Central memory CD8-positive, alpha-beta T cell (primary cell): ENCODE measurements around the gene PCDHB4.
A peak's percentile ranks its signal among the peaks of the same experiment; 100 is the strongest.
"Not testable (repeated sequence)": the region's sequence is repeated elsewhere in the genome, so short reads cannot be mapped to it uniquely, and the experiment has no call there.

Experiments used
- ATAC-seq: fragments of 150-1000 bp; cut with Tn5 transposase; replicated peaks from 2 replicates; pipeline ENCODE4 v1.10.0; 2022; ENCODE audit warnings: mild to moderate bottlenecking, moderate FRiP score, moderate number of reproducible peaks; ENCODE audit not compliant: poor library complexity, severe bottlenecking; ENCODE audit errors: extremely low read depth
- DNase-seq, 2 donors: peaks; one replicate each; pipeline ENCODE4 v3.0.0; 2021; ENCODE audit warnings: low spot score in 2 of 2
- H3K27ac Mint-ChIP-seq: one replicate; pipeline ENCODE4 v1.8.0; 2022; ENCODE audit warnings: low read depth, mild to moderate bottlenecking, moderate library complexity, mixed read lengths
- H3K27me3 Mint-ChIP-seq: one replicate; pipeline ENCODE4 v1.8.0; 2022; ENCODE audit warnings: mixed read lengths
- H3K36me3 Mint-ChIP-seq: one replicate; pipeline ENCODE4 v1.8.0; 2022; ENCODE audit warnings: mild to moderate bottlenecking, moderate library complexity, mixed read lengths; ENCODE audit not compliant: insufficient read depth
- H3K4me1 Mint-ChIP-seq: one replicate; pipeline ENCODE4 v1.8.0; 2022; ENCODE audit warnings: mixed read lengths
- H3K4me3 Mint-ChIP-seq: one replicate; pipeline ENCODE4 v1.8.0; 2022; ENCODE audit warnings: mild to moderate bottlenecking, moderate library complexity, mixed read lengths
- H3K9me3 Mint-ChIP-seq: one replicate; pipeline ENCODE4 v1.8.0; 2022; ENCODE audit warnings: mixed read lengths

The PCDHB4 gene

GRCh38 chr5:141119250-141119649 lies 2.4 kb upstream of the PCDHB4 start:
- ATAC-seq (no peak), DNase-seq (no peak)
- Mint-ChIP-seq H3K9me3 (peaks cover 12% of the 10 kb centered on the region), H3K4me3 (no peak overlapping the region), H3K27ac (no peak overlapping the region), H3K4me1 (no peaks in the 10 kb centered on the region), H3K27me3 (peaks cover 25% of the 10 kb centered on the region), H3K36me3 (no peaks in the 10 kb centered on the region)

- Mint-ChIP-seq H3K27me3 (peaks cover 18% of the 10 kb centered on the region), H3K36me3 (no peaks in the 10 kb centered on the region), H3K4me3 (no peak overlapping the region), H3K4me1 (no peaks in the 10 kb centered on the region), H3K9me3 (no peaks in the 10 kb centered on the region), H3K27ac (no peak overlapping the region)
- DNase-seq (no peak), ATAC-seq (no peak)
Observed at GRCh38 chr5:141121985-141122384, 367 bp downstream of the PCDHB4 start.

- not testable (repeated sequence) for H3K27ac Mint-ChIP-seq, H3K36me3 Mint-ChIP-seq, H3K4me3 Mint-ChIP-seq, H3K9me3 Mint-ChIP-seq, H3K4me1 Mint-ChIP-seq, DNase-seq, ATAC-seq
- H3K27me3 Mint-ChIP-seq: peaks cover 32% of the 10 kb centered on the region
Observed at GRCh38 chr5:141123396-141124135, 1.9 kb downstream of the PCDHB4 start.

GRCh38 chr5:141127305-141127704 lies 5.7 kb downstream of the PCDHB4 start:
- no peak for DNase-seq
- Mint-ChIP-seq H3K36me3 (no peaks in the 10 kb centered on the region), H3K4me3 (no peak overlapping the region), H3K4me1 (no peaks in the 10 kb centered on the region), H3K27me3 (peaks cover 30% of the 10 kb centered on the region), H3K27ac (no peak overlapping the region), H3K9me3 (no peaks in the 10 kb centered on the region)
- ATAC-seq: no peak

- H3K27ac Mint-ChIP-seq: no peak within 1 kb of the TSS
- H3K27me3 Mint-ChIP-seq: peaks cover 15% of the 10 kb centered on the region
Observed at GRCh38 chr5:141135030-141135717, 13.6 kb downstream of the PCDHB4 start, which contains the start of gene PCDHB5. Gene PCDHB5, plus strand, starts transcription at chr5:141135206. Its CDS starts 229 bp downstream, at chr5:141135435.

GRCh38 chr5:141135718-141136266 lies 14.2 kb downstream of the PCDHB4 start:
- Mint-ChIP-seq H3K27ac (no peak overlapping the region), H3K36me3 (no peaks in the 10 kb centered on the region), H3K4me1 (peaks cover 7% of the 10 kb centered on the region), H3K27me3 (peaks cover 15% of the 10 kb centered on the region), H3K9me3 (peaks cover 11% of the 10 kb centered on the region), H3K4me3 (no peak overlapping the region)
- DNase-seq (no peak), ATAC-seq (no peak)

More at GRCh38 chr5:141135030-141135717, 13.6 kb downstream of the PCDHB4 start, which contains the start of gene PCDHB5:
- peak within 1 kb of the TSS; percentile 59 for H3K4me3 Mint-ChIP-seq
- no peaks in the 10 kb centered on the region for H3K36me3 Mint-ChIP-seq
- no peak for DNase-seq
- ATAC-seq: no peak
- H3K4me1 Mint-ChIP-seq: peaks cover 7% of the 10 kb centered on the region
- peaks cover 11% of the 10 kb centered on the region for H3K9me3 Mint-ChIP-seq

- Mint-ChIP-seq H3K9me3 (peaks cover 11% of the 10 kb centered on the region), H3K27me3 (peaks cover 15% of the 10 kb centered on the region)
- not testable (repeated sequence) for H3K36me3 Mint-ChIP-seq, DNase-seq, H3K4me3 Mint-ChIP-seq, ATAC-seq, H3K4me1 Mint-ChIP-seq, H3K27ac Mint-ChIP-seq
Observed at GRCh38 chr5:141137346-141137745, 15.7 kb downstream of the PCDHB4 start.

GRCh38 chr5:141149812-141150211 lies 28.2 kb downstream of the PCDHB4 start, which contains the start of gene PCDHB6:
Gene PCDHB6, plus strand, starts transcription at chr5:141150057. Its CDS starts 201 bp downstream, at chr5:141150258.
- Mint-ChIP-seq H3K4me3 (no peak within 1 kb of the TSS), H3K27ac (no peak within 1 kb of the TSS), H3K36me3 (no peaks in the 10 kb centered on the region), H3K4me1 (no peaks in the 10 kb centered on the region), H3K27me3 (peaks cover 64% of the 10 kb centered on the region), H3K9me3 (peaks cover 6% of the 10 kb centered on the region)
- ATAC-seq (no peak), DNase-seq (no peak)

- H3K4me1 Mint-ChIP-seq: no peaks in the 10 kb centered on the region
- H3K4me3 Mint-ChIP-seq: no peak overlapping the region
- ATAC-seq: no peak
- H3K36me3 Mint-ChIP-seq: no peaks in the 10 kb centered on the region
- DNase-seq: no peak
- H3K27ac Mint-ChIP-seq: no peak overlapping the region
- H3K27me3 Mint-ChIP-seq: peaks cover 61% of the 10 kb centered on the region
- peaks cover 6% of the 10 kb centered on the region for H3K9me3 Mint-ChIP-seq
Observed at GRCh38 chr5:141150224-141150992, 28.8 kb downstream of the PCDHB4 start.

- DNase-seq: no peak
- no peak overlapping the region for H3K27ac Mint-ChIP-seq
- no peaks in the 10 kb centered on the region for H3K36me3 Mint-ChIP-seq
- ATAC-seq: no peak
- H3K27me3 Mint-ChIP-seq: peaks cover 61% of the 10 kb centered on the region
- H3K4me3 Mint-ChIP-seq: no peak overlapping the region
- H3K4me1 Mint-ChIP-seq: no peaks in the 10 kb centered on the region
- H3K9me3 Mint-ChIP-seq: peaks cover 6% of the 10 kb centered on the region
Observed at GRCh38 chr5:141150993-141151325, 29.3 kb downstream of the PCDHB4 start.

- not testable (repeated sequence) for H3K9me3 Mint-ChIP-seq, ATAC-seq
Observed at GRCh38 chr5:141151632-141152031, 30.0 kb downstream of the PCDHB4 start.

GRCh38 chr5:141152096-141152495 lies 30.5 kb downstream of the PCDHB4 start:
- not testable (repeated sequence) for ATAC-seq, H3K4me1 Mint-ChIP-seq, H3K27ac Mint-ChIP-seq

More at GRCh38 chr5:141151632-141152031, 30.0 kb downstream of the PCDHB4 start:
- H3K27ac Mint-ChIP-seq, H3K36me3 Mint-ChIP-seq, H3K4me1 Mint-ChIP-seq, H3K4me3 Mint-ChIP-seq, DNase-seq: not testable (repeated sequence)
- H3K27me3 Mint-ChIP-seq: peaks cover 61% of the 10 kb centered on the region

More at GRCh38 chr5:141152096-141152495, 30.5 kb downstream of the PCDHB4 start:
- H3K36me3 Mint-ChIP-seq, H3K4me3 Mint-ChIP-seq, H3K9me3 Mint-ChIP-seq, DNase-seq: not testable (repeated sequence)
- H3K27me3 Mint-ChIP-seq: peaks cover 60% of the 10 kb centered on the region
